ENCODE data around the gene MAD1L1.

GRCh38 chr7:2010551-2011265, 222.0 kb downstream of the MAD1L1 start:
- no peak for TF ChIP-seq CTCF (IDR thresholded peaks at IDR 0.05; ENCODE audit: insufficient read depth, low read length, poor library complexity, severe bottlenecking)
- no peak for TF ChIP-seq EZH2phosphoT487 (conservative IDR thresholded peaks at IDR 0.05; ENCODE audit: low read length)
